ENCODE results near the gene SURF4.

Gene SURF4

DNA sequence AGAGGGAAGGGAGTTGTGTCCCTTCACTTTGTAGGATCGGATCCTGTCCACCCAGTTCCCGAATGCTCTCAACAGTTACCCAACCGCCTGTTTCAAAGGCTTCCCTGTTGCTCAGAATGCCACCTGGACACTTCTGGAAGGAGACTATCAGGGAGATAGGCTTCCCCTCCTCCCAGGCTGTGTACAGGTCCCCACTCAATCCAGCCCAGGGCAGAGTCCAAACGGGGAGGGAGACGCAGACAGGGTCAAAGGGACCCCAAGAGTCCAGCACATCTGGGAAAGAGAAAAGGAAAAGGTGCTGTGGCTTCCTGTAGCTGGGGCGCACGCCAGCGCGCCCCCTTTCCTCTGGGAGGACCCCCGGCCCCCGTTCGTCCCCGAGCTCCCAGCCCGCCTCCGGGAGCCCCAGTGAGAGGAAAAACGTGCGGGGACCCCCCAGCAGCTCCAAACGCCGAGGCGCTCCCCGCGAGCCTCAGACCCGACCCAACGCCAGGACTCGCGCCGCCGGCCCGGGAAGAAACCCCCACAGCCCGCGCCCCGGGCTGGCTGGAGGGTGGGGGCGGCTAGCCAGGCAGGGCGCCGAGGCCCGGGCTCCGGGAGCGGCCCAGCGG lies 640 bp downstream of the SURF4 start:
- DNase-seq (ENCODE audit: low read depth, low spot score) = peak; percentile 49

GRCh38 chr9:133374612-133375115 lies 1.2 kb downstream of the SURF4 start:
- DNase-seq (ENCODE audit: low read depth, low spot score) = no peak

DNA sequence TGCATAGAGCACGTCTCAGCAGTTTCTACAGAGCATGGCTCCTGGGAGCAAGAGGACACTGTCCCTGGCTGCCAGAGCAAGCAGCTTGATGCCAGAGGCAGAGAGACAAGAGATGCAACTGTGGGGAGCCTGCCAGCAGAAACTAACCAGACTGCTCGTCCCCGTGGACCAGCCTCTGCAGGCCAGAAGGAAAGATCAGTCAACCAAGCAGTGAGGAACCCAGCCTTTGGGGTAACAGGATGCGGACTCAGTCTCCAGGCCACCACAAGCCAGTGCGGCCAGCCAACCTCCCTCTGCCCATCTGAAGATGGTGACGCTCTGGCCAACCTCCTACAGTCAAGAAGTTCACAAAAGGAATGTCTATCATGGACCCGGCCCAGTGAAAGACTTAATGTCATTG lies 3.7 kb downstream of the SURF4 start:
- DNase-seq (ENCODE audit: low read depth, low spot score) = no peak

DNA sequence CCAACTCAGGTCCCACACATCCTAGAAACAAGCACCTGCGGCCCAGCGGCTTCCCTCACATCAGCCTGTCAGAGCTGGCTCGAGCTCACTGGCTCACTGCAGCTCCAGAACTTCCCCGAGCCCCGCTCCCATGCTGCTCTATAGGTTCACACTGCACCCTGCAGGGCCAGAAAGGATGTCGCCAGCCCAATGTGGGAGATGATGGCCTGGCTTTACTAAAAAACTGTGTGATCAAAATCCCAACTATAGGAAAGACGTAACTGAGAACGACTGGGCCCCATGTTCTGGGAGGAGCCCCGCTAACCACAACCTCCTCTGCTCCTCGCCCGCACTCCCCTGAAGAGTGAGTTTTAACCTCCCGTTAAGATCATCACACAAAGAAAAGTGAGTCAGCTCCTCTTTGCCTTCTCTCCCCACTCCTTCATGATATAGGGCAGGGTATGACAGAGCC lies 4.6 kb downstream of the SURF4 start:
- DNase-seq (ENCODE audit: low read depth, low spot score) = no peak

- DNase-seq (ENCODE audit: low read depth, low spot score) = no peak
These were observed 5.2 kb downstream of the SURF4 start for GRCh38 chr9:133370685-133371084.

DNA sequence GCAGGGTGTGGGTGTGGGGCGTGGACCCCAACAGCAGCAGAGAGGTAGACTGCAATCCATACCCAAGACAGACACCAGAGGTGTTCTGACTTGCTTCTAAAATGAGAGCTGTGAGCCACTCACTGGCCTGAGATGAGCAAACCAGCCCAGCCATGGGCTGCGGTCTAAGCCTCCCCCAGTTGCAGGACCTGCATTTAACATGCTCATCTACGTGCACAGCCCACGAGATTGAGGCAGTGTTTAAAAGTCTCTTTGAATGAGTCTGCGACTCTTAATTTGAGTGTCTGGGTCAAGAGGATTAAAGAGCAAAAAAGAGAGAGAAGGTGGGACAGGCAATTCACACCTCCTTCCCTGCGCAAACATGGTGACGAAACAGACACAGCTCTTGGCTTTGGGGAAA lies 5.9 kb downstream of the SURF4 start:
- no peak for DNase-seq (ENCODE audit: low read depth, low spot score)

- DNase-seq (ENCODE audit: low read depth, low spot score) = no peak
These were observed 6.4 kb downstream of the SURF4 start for GRCh38 chr9:133369422-133369821.

- no peak for DNase-seq (ENCODE audit: low read depth, low spot score)
These were observed 7.5 kb downstream of the SURF4 start for GRCh38 chr9:133368249-133368881.

GRCh38 chr9:133367778-133368177 lies 8.1 kb downstream of the SURF4 start:
- DNase-seq (ENCODE audit: low read depth, low spot score) = no peak

GRCh38 chr9:133367221-133367620 lies 8.6 kb downstream of the SURF4 start:
- no peak for DNase-seq (ENCODE audit: low read depth, low spot score)

GRCh38 chr9:133366435-133366834 lies 9.4 kb downstream of the SURF4 start:
- DNase-seq (ENCODE audit: low read depth, low spot score) = no peak

DNA sequence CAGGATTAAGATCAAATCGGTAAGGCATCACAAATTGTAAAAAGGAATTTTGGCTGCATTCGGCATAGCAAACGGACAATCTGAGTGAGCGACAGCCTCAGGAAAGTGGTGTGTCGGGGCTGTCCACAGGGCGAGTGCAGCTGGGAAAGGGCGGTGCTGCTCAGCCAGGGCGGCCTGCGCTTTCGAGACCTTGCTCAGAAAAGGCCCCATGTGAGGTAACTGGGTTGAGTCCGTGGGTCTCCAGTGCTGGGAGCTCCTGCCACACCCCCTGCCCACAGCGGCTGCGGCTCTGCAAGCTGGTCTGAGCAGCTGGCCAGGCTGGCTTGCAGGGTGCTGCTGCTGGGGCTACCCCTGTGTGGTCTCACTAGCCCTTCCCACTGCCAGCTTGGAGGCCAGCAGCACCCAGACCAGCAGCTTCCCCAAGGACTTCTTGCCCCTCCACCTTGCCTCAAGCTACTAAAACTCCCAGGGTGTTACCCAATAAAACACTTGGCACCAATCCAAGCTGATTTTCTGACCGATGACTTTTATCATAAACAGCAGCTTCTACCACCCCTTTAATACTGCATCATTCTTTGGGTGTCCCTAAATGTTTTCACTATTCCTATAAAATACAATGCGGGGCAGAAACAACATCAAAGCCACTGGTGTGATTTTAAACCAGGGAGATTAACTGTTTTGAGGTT lies 13.4 kb downstream of the SURF4 start:
- no peak for DNase-seq (ENCODE audit: low read depth, low spot score)

GRCh38 chr9:133361507-133362092 lies 14.3 kb downstream of the SURF4 start:
- no peak for DNase-seq (ENCODE audit: low read depth, low spot score)

- DNase-seq (ENCODE audit: low read depth, low spot score) = no peak
These were observed 15.2 kb downstream of the SURF4 start for GRCh38 chr9:133360400-133361393.

DNA sequence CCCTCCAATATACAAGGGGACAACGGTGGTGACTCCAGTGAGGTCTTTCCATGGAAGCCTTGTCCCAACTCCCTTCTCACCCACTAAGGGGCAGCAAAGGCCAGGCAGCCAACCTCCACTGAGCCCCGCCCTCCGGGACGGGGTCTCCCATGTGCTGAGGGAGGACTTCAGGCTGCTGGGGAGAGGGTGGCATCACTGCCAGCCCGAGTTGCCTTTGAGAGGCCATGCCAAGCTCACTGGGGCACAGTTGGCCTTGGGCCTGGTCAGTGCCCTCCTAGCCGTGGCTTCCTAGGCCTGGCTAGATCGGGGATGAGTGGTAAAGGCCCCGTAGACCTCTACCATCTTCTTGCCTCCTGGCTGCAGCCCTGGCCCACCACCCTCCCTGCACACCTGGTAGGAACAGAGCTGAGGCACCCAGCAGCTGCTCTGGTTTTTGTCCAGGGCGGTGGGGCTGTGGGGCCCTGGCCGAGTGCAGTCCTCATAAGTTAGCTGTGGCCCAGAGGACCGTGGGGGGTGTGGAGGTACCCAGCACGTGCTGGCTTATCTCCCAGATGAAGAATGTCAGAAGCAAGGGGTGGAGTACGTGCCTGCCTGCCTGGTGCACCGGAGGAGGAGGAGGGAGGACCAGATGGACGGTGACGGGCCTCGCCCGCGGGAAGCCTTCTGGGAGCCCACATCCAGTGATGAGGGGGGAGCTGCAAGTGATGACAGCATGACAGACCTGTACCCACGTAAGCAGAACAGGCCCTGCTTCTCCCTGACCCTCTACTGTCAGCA lies 16.3 kb downstream of the SURF4 start:
- peak; percentile 64 for DNase-seq (ENCODE audit: low read depth, low spot score)

GRCh38 chr9:133357656-133358055 lies 18.2 kb downstream of the SURF4 start:
- no peak for DNase-seq (ENCODE audit: low read depth, low spot score)

- peak; percentile 80 for DNase-seq (ENCODE audit: low read depth, low spot score)
These were observed 19.3 kb downstream of the SURF4 start, which contains the start of the genes SURF1 and SURF2 for GRCh38 chr9:133356391-133357091. TSS of gene SURF1 (minus strand) at chr9:133356487. CDS start at chr9:133356453, 34 bp downstream. TSS of gene SURF2 (plus strand) at chr9:133356550. CDS start at chr9:133356593, 43 bp downstream.

DNA sequence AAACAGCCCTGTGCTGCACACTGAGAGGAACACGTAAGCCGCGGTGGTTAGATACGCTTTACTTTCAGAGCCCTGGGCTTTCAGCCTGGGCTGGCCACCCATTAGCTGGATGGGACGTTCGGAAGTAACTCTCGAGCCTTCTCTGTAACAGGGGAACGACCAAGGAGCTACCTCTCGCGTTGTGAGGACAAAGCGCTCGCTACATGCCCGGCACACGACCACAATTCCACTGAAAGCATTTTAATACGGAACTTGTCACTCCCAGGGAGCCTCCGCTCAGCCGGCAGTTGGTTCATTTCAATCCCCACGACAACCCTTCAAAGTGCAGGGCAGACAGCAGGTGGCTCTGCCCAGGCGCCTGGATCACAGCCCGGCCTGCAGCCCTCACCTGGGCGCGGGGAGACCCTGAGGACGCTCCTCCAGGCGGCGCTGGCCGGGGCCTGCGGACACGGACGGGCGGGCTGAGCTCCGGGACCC lies 19.9 kb downstream of the SURF4 start:
- peak; percentile 35 for DNase-seq (ENCODE audit: low read depth, low spot score)

GRCh38 chr9:133354766-133355165 lies 21.1 kb downstream of the SURF4 start:
- DNase-seq (ENCODE audit: low read depth, low spot score) = peak; percentile 19
